ENCODE measurements around the gene ADCY9.

Gene ADCY9

GRCh38 chr16:3999479-4000325, 116.5 kb downstream of the ADCY9 start:
- no peak for DNase-seq

- no peak for DNase-seq
Measured at GRCh38 chr16:3998793-3999478, 117.3 kb downstream of the ADCY9 start.

GRCh38 chr16:3997231-3997841, 118.9 kb downstream of the ADCY9 start:
- no peak for DNase-seq

- DNase-seq = no peak
Measured at GRCh38 chr16:3995001-3995400, 121.2 kb downstream of the ADCY9 start.

GRCh38 chr16:3993052-3993785, 123.0 kb downstream of the ADCY9 start:
- DNase-seq = no peak

- no peak for DNase-seq
Measured at GRCh38 chr16:3992297-3993051, 123.8 kb downstream of the ADCY9 start.

GRCh38 chr16:3988824-3989223, 127.4 kb downstream of the ADCY9 start:
- no peak for DNase-seq

GRCh38 chr16:3988011-3988410, 128.2 kb downstream of the ADCY9 start:
- DNase-seq = no peak

GRCh38 chr16:3987231-3987630, 129.0 kb downstream of the ADCY9 start:
- DNase-seq = no peak

GRCh38 chr16:3986235-3986544, 130.1 kb downstream of the ADCY9 start:
- DNase-seq = no peak

GRCh38 chr16:3984111-3985060, 131.9 kb downstream of the ADCY9 start:
- no peak for DNase-seq

- DNase-seq = peak; percentile 60
Measured at GRCh38 chr16:3983081-3983520, 133.1 kb downstream of the ADCY9 start.

GRCh38 chr16:3982216-3982615, 134.0 kb downstream of the ADCY9 start:
- no peak for DNase-seq

- DNase-seq = no peak
Measured at GRCh38 chr16:3980253-3981111, 135.8 kb downstream of the ADCY9 start.

- no peak for DNase-seq
Measured at GRCh38 chr16:3979518-3979917, 136.7 kb downstream of the ADCY9 start.

- DNase-seq = no peak
Measured at GRCh38 chr16:3979070-3979469, 137.2 kb downstream of the ADCY9 start.

- DNase-seq = no peak
Measured at GRCh38 chr16:3977376-3977775, 138.9 kb downstream of the ADCY9 start.

- DNase-seq = no peak
Measured at GRCh38 chr16:3974751-3975150, 141.5 kb downstream of the ADCY9 start.

GRCh38 chr16:3971706-3972105, 144.5 kb downstream of the ADCY9 start:
- no peak for DNase-seq

GRCh38 chr16:3971261-3971660, 145.0 kb downstream of the ADCY9 start:
- DNase-seq = no peak
